A673 (cell line): Measurements from ENCODE around the gene MKRN1.

Experiments
- CTCF ChIP-seq: fragments of 300-800, 200-600 bp; sonication (generic); conservative IDR thresholded peaks from 2 replicates; pipeline ENCODE4 v1.5.1; 2017; ENCODE audit warnings: low read depth, mild to moderate bottlenecking, antibody characterized with exemption, low read length, moderate library complexity, mixed read lengths
- EZH2 ChIP-seq: fragments of 200-600 bp; sonication (generic); IDR thresholded peaks from 2 replicates; pipeline ENCODE4 v1.6.1; 2017; ENCODE audit warnings: borderline replicate concordance, low read depth, mild to moderate bottlenecking, mixed read lengths, antibody characterized with exemption, low read length; ENCODE audit not compliant: poor library complexity, severe bottlenecking

- TF ChIP-seq CTCF (no peak), EZH2 (no peak)
Measured at GRCh38 chr7:140456551-140457051, 22.7 kb downstream of the MKRN1 start.
